BLaER1 (cell line): ENCODE results near the gene ZNF688.
"Not testable (repeated sequence)": the region's sequence is repeated elsewhere in the genome, so short reads cannot be mapped to it uniquely, and the experiment has no call there.

Source experiments
- H3K27ac ChIP-seq: shearing (Covaris generic); formaldehyde crosslinking; 2 replicates; pipeline ENCODE4 v1.8.1; 2022
- H3K27me3 ChIP-seq: shearing (Covaris generic); formaldehyde crosslinking; 2 replicates; pipeline ENCODE4 v1.8.1; 2022
- H3K36me3 ChIP-seq: shearing (Covaris generic); formaldehyde crosslinking; 2 replicates; pipeline ENCODE4 v1.8.1; 2022
- H3K4me1 ChIP-seq: shearing (Covaris generic); formaldehyde crosslinking; 2 replicates; pipeline ENCODE4 v1.8.1; 2022
- H3K4me2 ChIP-seq: shearing (Covaris generic); formaldehyde crosslinking; 2 replicates; pipeline ENCODE4 v1.8.1; 2022
- H3K4me3 ChIP-seq: shearing (Covaris generic); formaldehyde crosslinking; 2 replicates; pipeline ENCODE4 v1.8.1; 2022
- H3K9ac ChIP-seq: shearing (Covaris generic); formaldehyde crosslinking; 2 replicates; pipeline ENCODE4 v1.8.1; 2022
- H3K9me3 ChIP-seq: shearing (Covaris generic); formaldehyde crosslinking; 2 replicates; pipeline ENCODE4 v1.8.1; 2022
- H4K20me1 ChIP-seq: shearing (Covaris generic); formaldehyde crosslinking; 2 replicates; pipeline ENCODE4 v1.8.1; 2022
- Cebpa-rat ChIP-seq: shearing (Covaris generic); IDR thresholded peaks from 2 replicates; pipeline ENCODE4 v1.8.1; 2022

Gene ZNF688

DNA sequence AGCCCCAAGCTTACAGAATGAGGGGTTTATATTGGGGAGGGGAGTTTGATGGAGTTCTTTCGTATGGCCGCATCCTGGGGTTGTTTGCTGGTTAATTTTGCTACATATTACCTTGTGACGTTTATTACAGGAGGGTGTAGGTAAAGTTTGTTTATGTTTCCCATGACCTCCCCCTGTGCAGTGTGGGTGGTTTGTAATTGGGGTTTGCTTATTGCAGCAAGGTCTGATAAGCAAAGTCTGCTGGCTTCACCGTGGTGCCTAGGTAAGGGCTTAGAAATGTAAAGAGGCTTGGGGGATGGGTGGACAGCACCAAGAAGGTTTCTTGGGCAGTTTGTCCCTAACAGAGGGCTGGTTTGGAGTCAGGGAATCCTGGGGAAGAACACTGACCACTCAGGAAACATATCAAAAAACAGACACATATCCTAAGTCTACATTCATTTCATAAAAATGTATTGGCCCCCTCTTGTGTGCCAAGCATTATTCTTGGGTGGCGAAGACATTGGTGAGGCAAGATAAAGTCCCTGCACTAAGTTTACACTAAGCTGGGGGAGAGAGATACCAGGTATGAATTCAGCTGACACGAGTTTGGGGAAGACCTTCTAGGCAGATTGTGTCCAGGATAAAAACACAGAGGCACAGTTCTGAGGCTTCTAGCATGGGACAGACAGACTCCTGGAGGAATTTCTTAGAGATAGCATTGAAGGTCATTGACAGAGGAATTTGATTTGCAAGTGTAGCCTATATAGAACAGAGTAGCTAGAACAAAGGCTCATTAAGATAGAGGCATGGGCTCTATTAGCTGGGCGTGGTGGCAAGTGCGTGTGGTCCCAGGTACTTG is 22.9 kb downstream of the ZNF688 start:
- Histone ChIP-seq H4K20me1 (peaks cover 13% of the 10 kb centered on the region; the same call in 1 of the 2 replicates), H3K27me3 (no peaks in the 10 kb centered on the region), H3K4me2 (no peak overlapping the region), H3K4me1 (peaks cover 6% of the 10 kb centered on the region), H3K27ac (no peak overlapping the region), H3K9me3 (no peaks in the 10 kb centered on the region), H3K36me3 (peaks cover 20% of the 10 kb centered on the region), H3K4me3 (no peak overlapping the region), H3K9ac (no peak overlapping the region)
- no peak for TF ChIP-seq Cebpa-rat

DNA sequence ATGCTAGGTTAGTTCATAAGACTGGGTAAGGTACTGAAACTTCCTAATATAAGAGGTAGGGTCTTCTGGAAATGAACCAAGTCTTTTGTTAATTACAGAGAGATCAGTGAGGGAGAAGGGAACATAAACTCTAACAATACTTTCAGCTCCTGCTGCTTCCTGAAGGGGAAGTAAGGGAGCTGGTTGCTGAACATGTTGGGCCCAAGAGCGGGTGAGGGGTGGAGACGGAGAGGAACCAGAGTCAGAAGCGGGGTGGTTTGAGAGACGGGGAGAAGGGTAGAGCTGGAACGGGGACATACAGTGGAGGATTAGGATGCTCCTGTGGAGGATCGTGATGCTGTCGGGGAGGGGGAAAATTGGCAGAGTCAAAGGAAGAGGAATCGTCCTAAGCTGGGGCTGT is 25.4 kb downstream of the ZNF688 start:
- no peak for TF ChIP-seq Cebpa-rat
- H3K36me3 ChIP-seq = peaks cover 6% of the 10 kb centered on the region; the same call in 1 of the 2 replicates
- H3K27ac ChIP-seq = no peak overlapping the region
- H3K4me2 ChIP-seq = no peak overlapping the region
- no peaks in the 10 kb centered on the region for H3K9me3 ChIP-seq
- H3K9ac ChIP-seq = no peak overlapping the region
- no peaks in the 10 kb centered on the region for H4K20me1 ChIP-seq
- H3K27me3 ChIP-seq = no peaks in the 10 kb centered on the region
- no peak overlapping the region for H3K4me3 ChIP-seq
- no peaks in the 10 kb centered on the region for H3K4me1 ChIP-seq

DNA sequence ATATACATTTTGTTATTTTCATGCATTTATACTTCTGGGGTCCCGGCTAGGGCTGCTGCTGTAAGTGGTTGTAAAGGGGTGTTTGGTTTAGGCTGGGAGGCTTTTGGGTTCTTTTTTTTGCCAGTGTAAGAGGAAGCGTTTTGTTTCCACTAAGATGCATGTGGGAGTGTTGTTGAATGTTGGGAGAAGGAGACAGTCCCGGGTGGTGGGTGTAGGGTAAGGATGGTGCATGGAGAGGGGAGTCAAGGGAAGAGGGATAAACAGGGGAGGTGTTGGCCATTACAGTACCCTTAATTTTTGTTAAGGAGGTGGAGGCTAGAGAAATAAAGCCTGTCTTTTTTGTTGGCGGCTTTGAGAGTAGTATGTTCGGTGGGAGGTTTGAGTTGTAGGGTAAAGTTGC is 28.4 kb downstream of the ZNF688 start:
- Histone ChIP-seq H3K4me2 (no peak overlapping the region), H4K20me1 (no peaks in the 10 kb centered on the region), H3K27me3 (no peaks in the 10 kb centered on the region), H3K36me3 (peaks cover 4% of the 10 kb centered on the region; the same call in 1 of the 2 replicates), H3K4me3 (no peak overlapping the region), H3K27ac (no peak overlapping the region), H3K9me3 (no peaks in the 10 kb centered on the region), H3K4me1 (no peaks in the 10 kb centered on the region), H3K9ac (no peak overlapping the region)
- TF ChIP-seq Cebpa-rat = no peak

- Histone ChIP-seq H3K4me3 (no peak overlapping the region), H3K9ac (no peak overlapping the region)
These were observed 29.8 kb downstream of the ZNF688 start for GRCh38 chr16:30541502-30542329.

DNA sequence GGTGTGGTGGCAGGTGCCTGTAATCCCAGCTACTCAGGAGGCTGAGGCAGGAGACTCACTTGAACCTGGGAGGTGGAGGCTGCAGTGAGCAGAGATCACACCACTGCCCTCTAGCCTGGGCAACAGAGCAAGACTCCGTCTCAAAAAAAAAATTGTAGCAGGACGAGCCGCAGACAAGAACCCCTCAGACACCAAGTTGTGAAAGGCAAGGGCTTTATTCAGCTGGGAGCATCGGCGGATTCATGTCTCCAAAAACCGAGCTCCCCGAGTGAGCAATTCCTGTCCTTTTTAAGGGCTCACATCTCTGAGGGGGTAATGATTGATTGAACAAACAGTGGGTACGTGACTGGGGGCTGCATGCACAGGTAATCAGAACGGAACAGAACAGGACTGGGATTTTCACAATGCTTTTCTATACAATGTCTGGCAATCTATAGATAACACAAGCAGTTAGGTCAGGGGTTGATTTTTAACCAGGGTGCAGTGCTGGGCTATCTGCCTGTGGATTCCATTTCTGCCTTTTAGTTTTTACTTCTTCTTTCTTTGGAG is 30.5 kb downstream of the ZNF688 start:
- H3K4me1 ChIP-seq, H3K27ac ChIP-seq, H3K4me2 ChIP-seq, H3K4me3 ChIP-seq, H3K36me3 ChIP-seq, H4K20me1 ChIP-seq, H3K9ac ChIP-seq, H3K27me3 ChIP-seq, H3K9me3 ChIP-seq: not testable (repeated sequence)

More at GRCh38 chr16:30541502-30542329, 29.8 kb downstream of the ZNF688 start:
- no peak overlapping the region for H3K27ac ChIP-seq
- no peak for TF ChIP-seq Cebpa-rat
- H3K4me1 ChIP-seq = peaks cover 2% of the 10 kb centered on the region
- no peaks in the 10 kb centered on the region for H4K20me1 ChIP-seq
- no peaks in the 10 kb centered on the region for H3K9me3 ChIP-seq
- no peak overlapping the region for H3K4me2 ChIP-seq
- H3K27me3 ChIP-seq = no peaks in the 10 kb centered on the region
- H3K36me3 ChIP-seq = no peaks in the 10 kb centered on the region; the same call in 1 of the 2 replicates

GRCh38 chr16:30539986-30540526 is 31.5 kb downstream of the ZNF688 start:
- H3K36me3 ChIP-seq, H3K4me3 ChIP-seq, H3K27me3 ChIP-seq, H3K9me3 ChIP-seq, H3K4me2 ChIP-seq, H3K27ac ChIP-seq, H4K20me1 ChIP-seq, H3K9ac ChIP-seq: not testable (repeated sequence)
- peaks cover 18% of the 10 kb centered on the region for H3K4me1 ChIP-seq

- H3K27ac ChIP-seq = no peak overlapping the region
- H3K9me3 ChIP-seq = no peaks in the 10 kb centered on the region
- no peak overlapping the region for H3K4me2 ChIP-seq
- no peak overlapping the region for H3K9ac ChIP-seq
- TF ChIP-seq Cebpa-rat = no peak
- no peaks in the 10 kb centered on the region for H4K20me1 ChIP-seq
- no peaks in the 10 kb centered on the region; the same call in 1 of the 2 replicates for H3K36me3 ChIP-seq
- peaks cover 18% of the 10 kb centered on the region for H3K4me1 ChIP-seq
- H3K27me3 ChIP-seq = no peaks in the 10 kb centered on the region
- no peak overlapping the region for H3K4me3 ChIP-seq
These were observed 32.2 kb downstream of the ZNF688 start for GRCh38 chr16:30539000-30539964.

DNA sequence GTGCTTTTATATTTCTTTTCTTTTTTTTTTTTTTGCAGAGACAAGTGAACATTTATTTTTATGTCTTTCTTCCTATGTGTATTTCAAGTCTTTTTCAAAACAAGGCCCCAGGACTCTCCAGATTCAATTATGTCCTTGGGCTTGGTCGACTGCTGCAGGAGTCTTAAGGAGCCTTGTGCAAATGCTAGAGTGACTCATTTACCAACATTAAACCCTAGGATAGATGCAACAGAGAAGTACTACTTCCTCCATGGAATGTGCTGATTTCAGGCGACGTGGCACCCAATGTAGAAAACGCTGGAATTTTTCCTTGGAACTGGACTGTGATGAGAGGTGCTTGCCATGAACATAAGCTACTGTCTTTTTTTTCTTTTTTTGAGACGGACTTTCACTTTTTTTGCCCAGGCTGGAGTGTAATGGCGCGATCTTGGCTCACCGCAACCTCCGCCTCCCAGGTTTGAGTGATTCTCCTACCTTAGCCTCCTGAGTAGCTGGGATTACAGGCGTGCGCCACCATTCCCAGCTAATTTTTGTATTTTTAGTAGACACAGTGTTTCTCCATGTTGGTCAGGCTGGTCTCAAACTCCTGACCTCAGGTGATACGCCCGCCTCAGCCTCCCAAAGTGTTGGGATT is 35.0 kb downstream of the ZNF688 start:
- Histone ChIP-seq H3K9ac (peak overlapping the region; percentile 93), H3K4me3 (peak overlapping the region; percentile 84), H3K4me1 (peaks cover 28% of the 10 kb centered on the region), H3K27ac (peak overlapping the region; percentile 97; the same call in 1 of the 2 replicates), H3K36me3 (peaks cover 17% of the 10 kb centered on the region), H3K4me2 (peak overlapping the region; percentile 91)
- H4K20me1 ChIP-seq, H3K9me3 ChIP-seq, H3K27me3 ChIP-seq: not testable (repeated sequence)

DNA sequence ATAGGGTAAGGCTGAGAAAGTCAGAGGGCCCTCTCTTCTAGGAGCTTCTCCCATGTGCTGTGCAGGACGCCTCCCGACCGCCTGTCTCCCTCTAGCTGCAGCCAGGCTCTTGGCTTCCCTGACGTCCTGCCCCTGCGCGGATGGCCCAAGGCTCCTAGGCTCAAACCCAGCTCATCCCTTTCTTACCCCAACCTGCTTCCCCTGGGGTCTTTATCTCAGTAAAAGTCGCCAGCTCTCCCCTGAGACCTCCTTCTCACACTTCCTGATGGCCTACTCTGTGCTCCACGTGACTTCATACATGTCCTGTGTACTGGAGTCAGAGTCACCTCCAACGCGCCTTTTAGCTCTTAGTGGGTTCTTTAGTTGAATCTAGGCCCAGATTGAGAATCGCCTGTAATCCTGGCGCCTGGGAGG is 35.7 kb downstream of the ZNF688 start:
- H3K27me3 ChIP-seq = no peaks in the 10 kb centered on the region
- no peaks in the 10 kb centered on the region for H3K9me3 ChIP-seq
- no peak for TF ChIP-seq Cebpa-rat
- peaks cover 24% of the 10 kb centered on the region for H3K36me3 ChIP-seq
- H4K20me1 ChIP-seq = no peaks in the 10 kb centered on the region
- H3K4me2 ChIP-seq = peak overlapping the region; percentile 91
- peak overlapping the region; percentile 93 for H3K9ac ChIP-seq
- H3K4me3 ChIP-seq = peak overlapping the region; percentile 84
- H3K4me1 ChIP-seq = peaks cover 28% of the 10 kb centered on the region
- peak overlapping the region; percentile 97 for H3K27ac ChIP-seq
